ENCODE results near the gene AP2B1. TPM values are rescaled to one million over a fixed set of nuclear protein-coding genes. Genes with fewer than 3 reads are reported as not detected.

AP2B1 gene
- total RNA-seq, 1 donor from 2014 or later = 187 TPM

- Mint-ChIP-seq H3K27ac (ENCODE audit: unreplicated experiment) (peak overlapping the region; percentile 36), H3K4me1 (ENCODE audit: low read depth) (peaks cover 21% of the 10 kb centered on the region), H3K9me3 (ENCODE audit: low read depth) (no peaks in the 10 kb centered on the region), H3K27me3 (ENCODE audit: low read depth) (peaks cover 1% of the 10 kb centered on the region), H3K4me3 (ENCODE audit: unreplicated experiment) (no peak overlapping the region), H3K36me3 (ENCODE audit: low read depth) (no peaks in the 10 kb centered on the region)
- TF ChIP-seq, protein P1, sequence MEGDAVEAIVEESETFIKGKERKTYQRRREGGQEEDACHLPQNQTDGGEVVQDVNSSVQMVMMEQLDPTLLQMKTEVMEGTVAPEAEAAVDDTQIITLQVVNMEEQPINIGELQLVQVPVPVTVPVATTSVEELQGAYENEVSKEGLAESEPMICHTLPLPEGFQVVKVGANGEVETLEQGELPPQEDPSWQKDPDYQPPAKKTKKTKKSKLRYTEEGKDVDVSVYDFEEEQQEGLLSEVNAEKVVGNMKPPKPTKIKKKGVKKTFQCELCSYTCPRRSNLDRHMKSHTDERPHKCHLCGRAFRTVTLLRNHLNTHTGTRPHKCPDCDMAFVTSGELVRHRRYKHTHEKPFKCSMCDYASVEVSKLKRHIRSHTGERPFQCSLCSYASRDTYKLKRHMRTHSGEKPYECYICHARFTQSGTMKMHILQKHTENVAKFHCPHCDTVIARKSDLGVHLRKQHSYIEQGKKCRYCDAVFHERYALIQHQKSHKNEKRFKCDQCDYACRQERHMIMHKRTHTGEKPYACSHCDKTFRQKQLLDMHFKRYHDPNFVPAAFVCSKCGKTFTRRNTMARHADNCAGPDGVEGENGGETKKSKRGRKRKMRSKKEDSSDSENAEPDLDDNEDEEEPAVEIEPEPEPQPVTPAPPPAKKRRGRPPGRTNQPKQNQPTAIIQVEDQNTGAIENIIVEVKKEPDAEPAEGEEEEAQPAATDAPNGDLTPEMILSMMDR (IDR thresholded peaks at IDR 0.05) = no peak
- no peak for DNase-seq (ENCODE audit: low spot score)
Observed at GRCh38 chr17:35765086-35765710, 178.1 kb downstream of the AP2B1 start.

DNA sequence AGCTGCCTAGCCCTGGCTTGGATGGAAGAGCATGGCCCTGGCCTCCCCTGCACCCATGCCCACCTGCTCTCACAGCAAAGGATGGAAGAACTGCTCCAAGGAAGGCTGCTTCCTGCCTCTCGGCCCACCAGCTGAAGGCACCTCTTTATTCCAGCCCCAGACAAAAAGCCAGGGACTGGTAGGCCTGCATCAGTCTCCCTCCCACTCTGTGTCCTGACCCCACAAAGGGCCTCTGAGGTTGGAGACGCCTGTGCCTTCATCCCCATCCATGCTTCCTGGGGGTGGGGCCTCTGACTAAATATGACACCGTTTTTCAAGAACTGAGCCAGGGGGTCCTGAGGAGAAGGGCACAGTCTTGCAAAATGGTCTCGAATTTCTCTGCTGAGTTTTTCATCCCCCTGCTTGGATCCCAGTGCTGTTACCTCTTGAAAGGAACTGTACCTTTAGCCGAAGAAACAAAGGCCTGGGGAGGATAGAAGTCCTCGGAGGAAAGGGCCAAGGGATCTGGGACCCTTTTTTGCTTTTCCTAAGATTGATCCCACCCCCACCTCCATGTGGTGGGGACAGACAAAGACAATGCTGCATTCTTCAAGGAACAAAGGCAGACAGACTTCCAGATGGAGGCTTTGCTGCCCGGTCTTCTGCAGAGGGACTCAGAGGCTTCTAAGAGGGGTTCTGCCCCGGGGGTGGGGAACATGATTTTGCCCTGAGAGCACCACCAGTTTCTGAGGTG, 178.8 kb downstream of the AP2B1 start:
- H3K9me3 Mint-ChIP-seq (ENCODE audit: low read depth) = no peaks in the 10 kb centered on the region
- no peak overlapping the region for H3K4me3 Mint-ChIP-seq (ENCODE audit: unreplicated experiment)
- H3K27ac Mint-ChIP-seq (ENCODE audit: unreplicated experiment) = peak overlapping the region; percentile 36
- H3K4me1 Mint-ChIP-seq (ENCODE audit: low read depth) = peaks cover 21% of the 10 kb centered on the region
- DNase-seq (ENCODE audit: low spot score) = no peak
- peaks cover 1% of the 10 kb centered on the region for H3K27me3 Mint-ChIP-seq (ENCODE audit: low read depth)
- TF ChIP-seq, protein P1 (IDR thresholded peaks at IDR 0.05) = no peak
- no peaks in the 10 kb centered on the region for H3K36me3 Mint-ChIP-seq (ENCODE audit: low read depth)

- TF ChIP-seq, protein P1 (IDR thresholded peaks at IDR 0.05) = no peak
- peaks cover 20% of the 10 kb centered on the region for H3K4me1 Mint-ChIP-seq (ENCODE audit: low read depth)
- DNase-seq (ENCODE audit: low spot score) = no peak
- H3K36me3 Mint-ChIP-seq (ENCODE audit: low read depth) = no peaks in the 10 kb centered on the region
- no peak overlapping the region for H3K4me3 Mint-ChIP-seq (ENCODE audit: unreplicated experiment)
- H3K27me3 Mint-ChIP-seq (ENCODE audit: low read depth) = peaks cover under 1% of the 10 kb centered on the region
- H3K9me3 Mint-ChIP-seq (ENCODE audit: low read depth) = no peaks in the 10 kb centered on the region
- H3K27ac Mint-ChIP-seq (ENCODE audit: unreplicated experiment) = no peak overlapping the region
Observed at GRCh38 chr17:35766489-35766877, 179.4 kb downstream of the AP2B1 start.

- Mint-ChIP-seq H3K9me3 (ENCODE audit: low read depth) (no peaks in the 10 kb centered on the region), H3K4me3 (ENCODE audit: unreplicated experiment) (no peak overlapping the region), H3K27ac (ENCODE audit: unreplicated experiment) (no peak overlapping the region), H3K36me3 (ENCODE audit: low read depth) (no peaks in the 10 kb centered on the region), H3K4me1 (ENCODE audit: low read depth) (peaks cover 18% of the 10 kb centered on the region), H3K27me3 (ENCODE audit: low read depth) (no peaks in the 10 kb centered on the region)
- DNase-seq (ENCODE audit: low spot score) = no peak
- TF ChIP-seq, protein P1 (IDR thresholded peaks at IDR 0.05) = peak; percentile 83
Observed at GRCh38 chr17:35766903-35767510, 179.9 kb downstream of the AP2B1 start.

DNA sequence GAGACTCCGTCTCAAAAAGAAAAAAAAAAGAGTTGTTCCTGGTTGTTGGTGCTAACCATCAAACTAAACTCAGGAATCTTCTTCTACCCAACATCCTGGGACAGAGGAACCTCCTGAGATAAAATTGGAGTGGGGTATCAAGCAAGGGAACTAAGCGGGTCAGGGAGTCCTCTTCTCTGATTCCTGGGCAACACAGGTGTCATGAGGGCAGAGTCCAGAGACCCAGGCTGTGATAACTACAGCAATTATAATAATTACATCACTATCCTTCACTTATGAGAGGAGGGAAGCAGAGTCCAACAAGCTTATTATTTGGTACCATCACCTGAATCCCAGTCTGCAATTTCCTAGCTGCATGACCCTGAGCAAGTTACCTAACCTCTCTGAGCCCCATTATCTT, 181.7 kb downstream of the AP2B1 start:
- TF ChIP-seq, protein P1 (IDR thresholded peaks at IDR 0.05) = no peak
- H3K4me1 Mint-ChIP-seq (ENCODE audit: low read depth) = peaks cover 22% of the 10 kb centered on the region
- H3K9me3 Mint-ChIP-seq (ENCODE audit: low read depth) = no peaks in the 10 kb centered on the region
- H3K27me3 Mint-ChIP-seq (ENCODE audit: low read depth) = no peaks in the 10 kb centered on the region
- H3K36me3 Mint-ChIP-seq (ENCODE audit: low read depth) = no peaks in the 10 kb centered on the region
- no peak overlapping the region for H3K27ac Mint-ChIP-seq (ENCODE audit: unreplicated experiment)
- no peak overlapping the region for H3K4me3 Mint-ChIP-seq (ENCODE audit: unreplicated experiment)
- no peak for DNase-seq (ENCODE audit: low spot score)
